ENCODE data around the gene LMO2.

Gene LMO2

DNA sequence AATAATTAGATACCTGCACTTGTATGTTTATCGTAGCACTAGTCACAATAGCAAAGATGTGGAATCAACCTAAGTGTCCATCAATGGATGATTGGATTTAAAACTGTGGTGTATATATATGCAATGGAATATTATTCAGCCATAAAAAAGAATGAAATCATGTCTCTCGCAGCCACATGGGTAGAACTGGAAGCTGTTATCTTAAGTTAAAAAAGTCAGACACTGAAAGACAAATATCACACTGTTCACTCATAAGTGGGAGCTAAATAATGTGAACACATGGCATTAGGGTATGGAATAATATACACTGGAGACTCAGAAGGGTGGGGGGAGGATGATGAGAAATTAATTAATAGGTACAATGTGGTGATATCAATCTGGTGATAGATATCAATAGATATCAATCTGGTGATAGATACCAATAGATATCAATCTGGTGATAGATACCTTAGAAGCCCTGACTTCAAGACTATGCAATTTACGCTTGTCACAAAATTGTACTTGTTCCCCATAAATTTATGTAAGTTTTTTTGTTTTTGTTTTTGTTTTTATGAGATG is 2.0 kb downstream of the LMO2 start:
- no peak for DNase-seq (ENCODE audit: low read depth, low spot score)

- DNase-seq (ENCODE audit: low read depth, low spot score), result no peak
Observed at GRCh38 chr11:33889296-33889695, 2.6 kb downstream of the LMO2 start.

- no peak for DNase-seq (ENCODE audit: low read depth, low spot score)
Observed at GRCh38 chr11:33887886-33888285, 4.0 kb downstream of the LMO2 start.

- no peak for DNase-seq (ENCODE audit: low read depth, low spot score)
Observed at GRCh38 chr11:33885338-33886005, 6.4 kb downstream of the LMO2 start.

DNA sequence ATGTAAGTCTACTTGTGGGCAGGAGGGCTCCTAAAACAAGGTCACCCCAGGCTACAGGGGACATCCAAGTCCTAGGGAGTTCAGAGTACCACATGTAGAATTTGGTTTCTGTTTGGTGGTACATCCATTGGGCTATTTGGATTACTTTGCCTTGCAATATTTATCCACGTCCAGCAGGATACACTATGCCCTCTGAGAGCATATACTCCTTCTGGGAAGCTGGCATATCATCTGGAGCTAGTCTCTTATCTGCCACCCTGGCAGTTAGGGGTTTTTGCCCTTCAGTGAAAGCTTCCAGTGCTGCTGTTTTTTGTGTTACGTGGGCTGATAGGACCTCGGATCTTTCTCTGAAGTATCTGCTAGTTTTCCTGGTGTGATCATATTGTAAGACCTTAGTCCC is 7.3 kb downstream of the LMO2 start:
- no peak for DNase-seq (ENCODE audit: low read depth, low spot score)

DNA sequence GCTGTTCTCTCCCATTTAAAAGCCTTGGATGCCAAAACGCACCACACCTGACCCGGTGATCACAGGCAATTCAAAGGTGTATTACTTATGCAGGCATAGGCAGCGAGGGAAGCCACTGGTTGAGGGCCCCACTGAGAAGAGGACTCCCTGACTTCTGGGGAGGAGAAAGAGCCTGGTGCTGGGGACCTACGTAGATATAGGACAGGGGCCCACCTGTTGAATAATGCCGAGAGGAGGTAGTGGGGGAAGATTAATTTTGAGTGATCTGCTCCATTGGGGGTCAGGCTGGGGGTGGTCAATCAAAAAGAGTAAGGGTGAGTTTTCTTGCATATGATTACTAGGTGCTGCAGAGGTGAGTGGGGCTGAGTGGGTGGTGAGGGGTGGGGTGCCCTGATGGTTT is 7.8 kb downstream of the LMO2 start:
- DNase-seq (ENCODE audit: low read depth, low spot score), result no peak

DNA sequence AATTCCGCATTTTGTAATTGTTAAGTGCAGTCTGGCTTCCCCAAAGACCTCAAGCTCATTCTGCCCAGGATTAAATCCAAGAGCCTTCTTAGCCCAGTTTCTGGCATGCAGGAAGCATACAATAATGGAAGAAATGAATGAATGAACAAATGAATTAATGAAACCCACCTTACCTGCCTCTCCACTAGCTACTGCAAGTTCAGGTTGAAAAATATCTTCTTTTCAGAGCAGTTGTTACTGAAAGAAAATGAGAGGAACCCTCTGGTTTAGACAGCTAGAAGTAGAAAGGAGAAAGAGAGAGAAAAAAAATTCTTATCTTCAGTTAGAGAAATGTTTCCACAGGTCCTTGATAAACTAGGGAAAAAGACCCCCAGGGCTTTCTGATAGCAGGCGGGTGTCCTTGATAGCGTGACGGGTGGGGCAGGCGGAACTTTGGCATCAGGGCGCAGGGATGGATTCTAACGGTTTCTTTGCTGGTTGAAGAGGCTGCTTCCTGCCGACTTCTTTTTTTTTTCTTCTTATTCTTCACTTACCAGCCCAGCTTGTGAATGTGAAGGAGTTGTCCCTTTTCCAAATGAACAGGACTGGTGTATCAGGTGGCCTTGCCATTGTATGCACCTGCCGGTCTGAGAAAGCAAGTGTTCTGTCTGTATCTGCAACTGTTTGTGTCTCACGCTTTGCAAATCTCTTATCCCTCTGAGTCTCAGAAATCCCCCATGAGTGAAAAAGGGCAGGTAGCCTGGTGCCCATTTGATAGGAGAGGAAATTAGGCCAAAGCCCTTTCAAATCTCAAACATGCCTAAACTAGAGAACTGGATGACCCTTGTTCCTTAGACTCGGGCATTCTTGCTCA is 10.0 kb downstream of the LMO2 start:
- DNase-seq (ENCODE audit: low read depth, low spot score), result no peak

DNA sequence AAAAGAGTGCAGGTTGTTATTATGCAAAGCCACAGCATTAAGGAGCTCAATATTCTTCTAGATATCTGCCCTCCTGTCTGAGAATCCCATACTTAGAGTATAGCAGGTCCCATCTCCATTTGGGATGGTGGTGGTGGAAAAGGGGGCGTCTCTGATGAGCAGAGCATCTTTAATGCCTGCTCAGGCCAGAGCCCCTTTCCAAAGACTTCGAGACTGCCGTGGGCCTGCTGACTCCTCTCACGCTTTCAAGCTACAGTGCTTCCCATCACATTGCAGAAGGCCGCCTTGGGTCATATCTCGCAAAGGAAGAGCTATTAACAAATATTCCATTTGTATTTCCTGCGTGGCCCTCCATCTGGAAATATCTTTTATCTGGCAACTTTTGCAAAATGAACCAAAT is 10.9 kb downstream of the LMO2 start:
- no peak for DNase-seq (ENCODE audit: low read depth, low spot score)

GRCh38 chr11:33879375-33879774 is 12.5 kb downstream of the LMO2 start:
- no peak for DNase-seq (ENCODE audit: low read depth, low spot score)

DNA sequence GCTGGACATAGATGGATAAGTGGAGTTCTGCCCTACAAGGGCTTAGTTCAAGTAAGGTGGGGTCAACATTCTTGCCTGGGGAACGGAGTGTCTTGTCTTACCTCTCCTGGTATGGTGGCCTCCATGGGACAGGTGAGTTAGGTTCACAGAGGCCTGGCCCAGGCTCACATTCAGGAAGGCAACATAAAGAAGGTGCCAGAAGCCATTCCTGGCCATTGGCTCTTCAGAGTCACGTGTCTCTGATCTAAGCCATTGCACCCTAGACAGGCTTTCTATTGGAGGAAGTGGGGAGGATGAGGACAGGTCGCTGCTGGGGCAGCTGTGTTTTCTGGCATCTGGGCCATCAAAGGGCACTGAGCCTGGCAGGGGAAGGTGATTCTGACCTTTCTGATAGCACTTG is 14.8 kb downstream of the LMO2 start:
- no peak for DNase-seq (ENCODE audit: low read depth, low spot score)

- DNase-seq (ENCODE audit: low read depth, low spot score), result no peak
Observed at GRCh38 chr11:33875621-33876294, 16.1 kb downstream of the LMO2 start.

DNA sequence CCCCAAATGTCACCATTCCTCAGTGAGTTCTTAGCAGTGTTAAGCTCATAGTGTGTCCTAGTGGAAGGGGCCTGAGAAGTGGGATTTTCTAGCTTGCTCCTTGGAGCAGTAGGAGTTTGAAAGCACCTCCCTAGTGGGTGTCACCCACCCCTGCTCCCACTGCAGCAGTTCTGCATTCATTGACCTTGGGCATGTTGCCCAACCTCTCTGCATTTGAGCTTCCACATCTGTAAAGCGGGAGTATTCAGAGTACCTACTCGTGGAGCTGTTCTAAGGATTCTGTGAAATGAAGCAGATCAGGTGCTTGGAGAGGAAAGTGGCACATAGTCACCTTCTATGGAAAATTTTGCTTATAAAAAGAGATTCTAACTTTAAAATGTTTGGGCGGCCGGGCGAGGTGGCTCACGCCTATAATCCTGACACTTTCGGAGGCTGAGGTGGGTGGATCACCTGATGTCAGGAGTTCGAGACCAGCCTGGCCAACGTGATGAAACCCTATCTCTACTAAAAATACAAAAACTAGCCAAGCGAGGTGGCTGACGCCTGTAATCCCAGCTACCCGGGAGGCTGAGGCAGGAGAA is 16.9 kb downstream of the LMO2 start:
- no peak for DNase-seq (ENCODE audit: low read depth, low spot score)

DNA sequence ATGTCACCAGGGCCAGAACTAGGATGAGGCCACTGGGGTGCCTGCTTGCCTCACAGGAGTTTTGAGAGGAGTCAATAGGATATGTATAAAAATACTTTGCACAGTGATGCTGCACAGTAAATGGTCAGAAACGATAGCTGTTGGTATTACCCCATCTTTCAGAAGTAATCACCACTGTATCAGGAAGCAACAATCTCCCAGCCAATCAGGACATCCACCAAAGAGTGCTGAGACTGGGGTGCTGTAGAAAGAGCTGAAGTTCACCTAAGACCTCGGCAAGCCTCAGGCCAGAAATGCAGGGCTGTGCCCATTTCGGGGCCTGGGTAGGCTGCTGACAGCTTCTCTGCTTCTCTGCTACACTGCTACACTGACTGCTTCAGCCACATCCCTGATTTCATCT is 17.4 kb downstream of the LMO2 start:
- no peak for DNase-seq (ENCODE audit: low read depth, low spot score)

DNA sequence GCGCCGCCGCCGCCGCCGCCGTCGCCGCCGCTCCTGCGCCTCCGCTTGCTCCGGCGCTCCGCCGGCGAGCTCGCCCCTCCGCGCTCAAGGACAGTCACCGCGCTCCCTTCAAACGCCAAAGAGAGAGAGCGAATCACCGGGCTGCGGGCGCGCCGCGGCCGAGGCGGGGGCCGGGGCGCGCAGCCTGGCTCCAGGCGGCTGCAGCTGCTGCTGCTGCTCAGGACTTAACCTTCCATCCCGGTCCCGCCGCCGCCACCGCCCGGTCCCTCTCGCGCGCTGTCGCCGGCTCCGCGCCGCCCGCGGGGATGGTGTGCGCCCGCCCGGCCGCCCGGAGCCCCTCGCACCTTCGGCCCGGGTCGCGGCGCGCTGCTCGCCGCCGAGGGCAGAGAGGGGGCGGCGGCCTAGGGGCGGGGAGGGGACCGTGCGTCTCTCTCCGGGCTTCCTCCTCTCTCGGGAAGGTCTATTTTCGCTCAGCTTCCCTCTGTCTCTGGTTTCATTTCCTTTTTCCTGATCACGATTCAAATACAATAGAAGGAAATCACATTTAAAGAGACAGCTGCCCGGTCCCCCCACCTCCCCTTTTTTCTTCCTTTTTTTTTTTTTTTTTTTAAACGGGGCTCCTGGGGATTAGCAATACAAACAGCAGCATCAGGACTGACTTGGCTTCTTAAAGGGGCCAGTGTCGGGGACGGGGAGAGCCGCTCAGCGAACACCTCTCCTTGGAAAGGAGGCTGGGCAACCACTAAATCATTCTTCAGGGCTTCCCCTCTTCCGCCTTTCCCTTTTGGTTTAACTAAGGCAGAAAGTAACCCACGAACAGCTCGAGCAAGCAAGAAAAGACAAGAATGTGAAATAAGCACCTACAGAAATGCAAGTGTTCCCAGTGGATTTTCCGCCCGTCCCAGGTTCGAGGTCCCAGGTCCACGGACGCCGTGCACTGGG is 22.1 kb downstream of the LMO2 start:
- no peak for DNase-seq (ENCODE audit: low read depth, low spot score)

- DNase-seq (ENCODE audit: low read depth, low spot score), result no peak
Observed at GRCh38 chr11:33868647-33869461, 23.0 kb downstream of the LMO2 start.

- DNase-seq (ENCODE audit: low read depth, low spot score), result no peak
Observed at GRCh38 chr11:33867996-33868646, 23.8 kb downstream of the LMO2 start.

DNA sequence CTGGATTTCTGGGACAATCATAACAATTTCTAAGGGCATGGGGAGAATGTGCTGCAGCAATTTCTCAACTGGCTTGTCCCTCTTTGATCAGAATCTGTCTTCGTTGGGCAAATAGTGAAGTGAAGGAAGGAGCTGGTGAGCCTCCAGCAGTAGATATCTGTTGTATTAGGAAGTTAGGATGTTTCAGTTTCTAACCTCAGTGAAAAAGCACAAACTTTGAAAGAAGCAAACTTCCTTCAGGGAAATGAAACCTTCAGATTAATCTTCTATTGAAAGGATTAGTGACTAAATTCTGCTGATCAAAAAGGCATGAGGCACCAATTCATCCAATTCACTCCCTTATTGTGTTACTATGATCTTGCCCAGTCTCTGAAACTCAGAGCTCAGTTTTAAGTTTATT is 24.3 kb downstream of the LMO2 start:
- no peak for DNase-seq (ENCODE audit: low read depth, low spot score)

DNA sequence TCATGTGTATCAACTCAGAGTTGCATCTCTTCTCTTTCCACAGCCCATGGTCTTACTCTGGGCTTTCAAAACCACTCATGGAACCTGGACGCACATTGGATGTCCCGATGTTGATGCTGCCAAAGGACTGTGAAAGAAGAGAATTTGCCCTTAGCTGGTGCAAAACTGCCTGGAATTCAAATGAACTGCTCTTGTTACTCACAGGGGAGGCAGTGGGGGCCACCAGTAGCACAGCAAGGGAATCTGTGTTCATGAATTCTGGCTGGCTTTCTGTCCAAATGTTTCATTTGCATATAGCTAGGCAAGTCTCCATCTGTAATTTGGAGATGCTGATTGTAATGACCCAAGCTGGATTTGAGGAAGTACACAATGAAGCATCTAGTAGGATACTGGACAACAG is 24.9 kb downstream of the LMO2 start:
- no peak for DNase-seq (ENCODE audit: low read depth, low spot score)

DNA sequence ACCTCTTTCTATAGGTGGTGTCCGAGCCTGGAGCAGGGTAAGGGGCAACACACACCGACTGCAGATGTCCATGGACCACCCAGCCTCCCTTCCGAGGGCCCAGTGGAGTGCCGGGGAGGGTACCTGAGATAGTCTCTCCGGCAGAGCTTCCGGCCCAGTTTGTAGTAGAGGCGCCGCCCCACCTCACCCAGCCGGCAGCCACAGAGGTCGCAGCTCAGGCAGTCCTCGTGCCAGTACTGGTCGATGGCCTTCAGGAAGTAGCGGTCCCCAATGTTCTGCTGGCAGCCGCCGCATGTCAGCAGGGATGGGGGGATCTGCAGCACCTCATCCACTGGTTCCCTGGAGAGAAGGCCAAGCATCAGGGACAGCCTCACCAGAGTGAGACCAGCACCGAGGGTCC is 27.4 kb downstream of the LMO2 start:
- DNase-seq (ENCODE audit: low read depth, low spot score), result no peak

All from iPS DF 19.7 (cell line).